Psoas muscle (tissue), 8 donors: ENCODE measurements around the gene HYOU1. TPM values are rescaled to one million over a fixed set of nuclear protein-coding genes. Genes with fewer than 3 reads are reported as not detected.

ENCODE experiments used
- ATAC-seq, 4 donors: fragments of 200-7000 bp; cut with Tn5 transposase; one replicate each; pipeline ENCODE4 v1.9.1; 2020; ENCODE audit warnings: moderate library complexity in 3 of 4, mild to moderate bottlenecking in 2 of 4
- DNase-seq, 2 donors: peaks; one replicate each; pipeline ENCODE4 v3.0.0-alpha.2; 2020
- H3K27ac ChIP-seq: fragments of 200-600 bp; one replicate; pipeline ENCODE4 v1.8.0; 2022
- H3K27me3 ChIP-seq, 3 donors: fragments of 200-600 bp in 1 of 3; one replicate each; pipeline versions ENCODE4 v1.6.1 to v1.8.0; 2013 to 2022; ENCODE audit warnings: low read length in 2 of 3, mild to moderate bottlenecking in 2 of 3, moderate library complexity in 1 of 3; ENCODE audit not compliant: insufficient read depth in 3 of 3
- H3K36me3 ChIP-seq, 2 donors: fragments of 200-600 bp in 1 of 2; one replicate each; pipeline versions ENCODE4 v1.6.1 to v1.8.0; 2013 to 2022; ENCODE audit warnings: low read depth in 1 of 2, mild to moderate bottlenecking in 1 of 2, moderate library complexity in 1 of 2; ENCODE audit not compliant: insufficient read depth in 1 of 2
- H3K4me1 ChIP-seq: fragments of 200-600 bp; one replicate; pipeline ENCODE4 v1.8.0; 2022
- H3K4me3 ChIP-seq: fragments of 200-600 bp; one replicate; pipeline ENCODE4 v1.8.0; 2022; ENCODE audit warnings: mild to moderate bottlenecking
- H3K9me3 ChIP-seq: fragments of 200-600 bp; one replicate; pipeline ENCODE4 v1.8.0; 2022
- WGBS, 3 donors: extraction: QIAGEN DNeasy Blood & Tissue Kit; methylation state at CpG; one replicate each; pipeline versions ENCODE4 v1.1.6 to v1.1.7; 2013; 5-methylcytosine and 5-hydroxymethylcytosine counted together
- intact Hi-C, 2 donors: fragments of 100-400 bp; cut with DNase I; formaldehyde crosslinking; loops; one replicate each; pipeline versions ENCODE4 v1.11.0 to v1.14.2; 2022
- polyA plus RNA-seq, 3 donors: library from polyadenylated mRNA; stranded (reverse); fragments of 200-250 nt; gene quantifications; one replicate each; pipeline ENCODE4 v1.2.3, GENCODE V29; 2013
- total RNA-seq, 4 donors: library from RNA; stranded (reverse); fragmentation: NEBNext Ultra II Directional in 2 of 4; extraction: Animal tissue kit (Norgen Biotek cat#: 25700) in 2 of 4; gene quantifications; one replicate each; pipeline versions ENCODE4 v1.2.1 to v1.2.4, GENCODE V29; 2021 to 2023
- TF ChIP-seq, protein P1 (sequence below): fragments of 200-600 bp; IDR thresholded peaks from one replicate; pipeline ENCODE4 v1.8.0; 2022; ENCODE audit warnings: antibody characterized with exemption
- donor health status: healthy with polysubstance abuse.
- donor health status: DM: no; HTN: no; CAD: no; lungs with moderate emphysema.
- donor health status: Bipolar disorder and iron deficiency.
- donor health status: healthy.
- donor health status: DM: yes; HTN: yes; CAD: no.
- donor health status: DM: no; HTN: no; CAD: no.
- donor health status: DM: no; HTN: no; CAD: no.
- donor health status: DM: yes; HTN: yes; CAD: no.

The HYOU1 gene
- total and polyA plus RNA-seq, 7 donors = 21.2 to 46.2 (median 31.0) TPM

DNA sequence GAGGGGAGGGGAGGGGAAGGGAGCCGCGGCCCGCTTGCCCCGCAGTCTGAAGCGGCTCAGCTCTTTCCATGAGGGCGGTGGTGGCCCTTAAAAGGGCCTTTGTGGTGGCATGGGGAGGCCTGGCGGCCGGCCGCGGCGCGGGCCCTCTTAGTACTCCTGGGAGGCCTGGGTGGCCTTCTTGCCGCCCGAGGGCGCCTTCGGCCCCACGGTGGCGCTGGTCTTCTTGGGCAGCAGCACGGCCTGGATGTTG, 37.7 kb upstream of the HYOU1 start:
- peak; percentile 81 to 90 (median 86) for ATAC-seq
- intact Hi-C loops = no loop called here
- peaks cover 4 to 68% of the 10 kb centered on the region in 2 donors for H3K36me3 ChIP-seq

GRCh38 chr11:119093942-119094815, 37.2 kb upstream of the HYOU1 start:
- peak; percentile 41 to 68 for DNase-seq
- H3K27ac ChIP-seq = peak overlapping the region; percentile 96
- TF ChIP-seq, protein P1, sequence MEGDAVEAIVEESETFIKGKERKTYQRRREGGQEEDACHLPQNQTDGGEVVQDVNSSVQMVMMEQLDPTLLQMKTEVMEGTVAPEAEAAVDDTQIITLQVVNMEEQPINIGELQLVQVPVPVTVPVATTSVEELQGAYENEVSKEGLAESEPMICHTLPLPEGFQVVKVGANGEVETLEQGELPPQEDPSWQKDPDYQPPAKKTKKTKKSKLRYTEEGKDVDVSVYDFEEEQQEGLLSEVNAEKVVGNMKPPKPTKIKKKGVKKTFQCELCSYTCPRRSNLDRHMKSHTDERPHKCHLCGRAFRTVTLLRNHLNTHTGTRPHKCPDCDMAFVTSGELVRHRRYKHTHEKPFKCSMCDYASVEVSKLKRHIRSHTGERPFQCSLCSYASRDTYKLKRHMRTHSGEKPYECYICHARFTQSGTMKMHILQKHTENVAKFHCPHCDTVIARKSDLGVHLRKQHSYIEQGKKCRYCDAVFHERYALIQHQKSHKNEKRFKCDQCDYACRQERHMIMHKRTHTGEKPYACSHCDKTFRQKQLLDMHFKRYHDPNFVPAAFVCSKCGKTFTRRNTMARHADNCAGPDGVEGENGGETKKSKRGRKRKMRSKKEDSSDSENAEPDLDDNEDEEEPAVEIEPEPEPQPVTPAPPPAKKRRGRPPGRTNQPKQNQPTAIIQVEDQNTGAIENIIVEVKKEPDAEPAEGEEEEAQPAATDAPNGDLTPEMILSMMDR = no peak
- WGBS, 3 donors = 0 to 1% (median 0%) methylated on average over 67 to 79 of the region's 81 CpGs
- peaks cover 19% of the 10 kb centered on the region for H3K4me1 ChIP-seq
- peaks cover 4 to 65% of the 10 kb centered on the region in 2 donors for H3K36me3 ChIP-seq
- no peaks in the 10 kb centered on the region for H3K9me3 ChIP-seq
- intact Hi-C loops = no loop called here
- ATAC-seq = peak; percentile 34 to 45 (median 36)
- no peaks in the 10 kb centered on the region for H3K27me3 ChIP-seq
- peak overlapping the region; percentile 90 for H3K4me3 ChIP-seq

More for the DNA sequence above, 37.7 kb upstream of the HYOU1 start:
- 0 to 1% (median 0%) methylated on average over 7 to 19 of the region's 19 CpGs for WGBS, 3 donors
- Histone ChIP-seq H3K27me3 (no peaks in the 10 kb centered on the region), H3K4me1 (peaks cover 19% of the 10 kb centered on the region), H3K9me3 (no peaks in the 10 kb centered on the region), H3K27ac (peak overlapping the region; percentile 96), H3K4me3 (peak overlapping the region; percentile 90)
- DNase-seq = peak; percentile 85 to 94
- TF ChIP-seq, protein P1 = peak; percentile 63

DNA sequence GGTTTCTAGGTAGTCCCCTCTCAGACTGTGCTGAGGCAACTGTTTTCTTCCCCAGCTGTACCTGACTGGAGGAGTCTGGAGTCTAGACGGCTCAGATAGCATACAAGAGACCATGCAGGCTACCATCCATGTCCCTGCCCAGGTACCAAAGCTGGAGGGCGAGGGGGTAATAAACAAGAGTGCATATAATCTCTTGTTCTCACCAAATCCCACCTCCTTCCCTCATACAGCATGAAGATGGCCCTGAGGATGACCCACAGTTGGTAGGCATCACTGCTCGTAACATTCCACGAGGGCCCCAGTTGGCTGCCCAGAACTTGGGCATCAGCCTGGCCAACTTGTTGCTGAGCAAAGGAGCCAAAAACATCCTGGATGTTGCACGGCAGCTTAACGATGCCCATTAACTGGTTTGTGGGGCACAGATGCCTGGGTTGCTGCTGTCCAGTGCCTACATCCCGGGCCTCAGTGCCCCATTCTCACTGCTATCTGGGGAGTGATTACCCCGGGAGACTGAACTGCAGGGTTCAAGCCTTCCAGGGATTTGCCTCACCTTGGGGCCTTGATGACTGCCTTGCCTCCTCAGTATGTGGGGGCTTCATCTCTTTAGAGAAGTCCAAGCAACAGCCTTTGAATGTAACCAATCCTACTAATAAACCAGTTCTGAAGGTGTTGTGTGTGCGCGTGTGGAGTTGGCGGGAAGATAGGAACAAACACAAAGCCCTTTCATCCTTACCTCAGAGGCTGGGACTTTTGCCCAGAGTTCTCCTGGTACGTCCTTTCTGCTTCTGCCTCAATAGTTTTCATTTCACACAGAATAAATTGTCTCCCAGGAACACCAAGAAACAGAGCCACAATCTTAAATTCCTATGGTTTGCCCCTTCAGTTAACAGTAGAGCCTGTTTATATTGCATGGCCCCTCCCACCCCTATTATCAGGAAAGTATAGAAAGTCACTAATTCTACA, 36.2 kb upstream of the HYOU1 start:
- TF ChIP-seq, protein P1 = no peak
- no peaks in the 10 kb centered on the region for H3K27me3 ChIP-seq
- WGBS, 3 donors = 37 to 51% (median 37%) methylated on average over 12 of the region's 12 CpGs
- no peaks in the 10 kb centered on the region for H3K9me3 ChIP-seq
- H3K27ac ChIP-seq = peak overlapping the region; percentile 96
- intact Hi-C loops = no loop called here
- peaks cover 4 to 63% of the 10 kb centered on the region in 2 donors for H3K36me3 ChIP-seq
- peaks cover 19% of the 10 kb centered on the region for H3K4me1 ChIP-seq
- ATAC-seq (no peak), DNase-seq (no peak)
- peak overlapping the region; percentile 90 for H3K4me3 ChIP-seq

GRCh38 chr11:119091966-119092879, 35.2 kb upstream of the HYOU1 start:
- 82 to 84% (median 83%) methylated on average over 13 of the region's 13 CpGs for WGBS, 3 donors
- H3K4me1 ChIP-seq = peaks cover 19% of the 10 kb centered on the region
- ATAC-seq (no peak), DNase-seq (no peak)
- H3K27me3 ChIP-seq = no peaks in the 10 kb centered on the region
- H3K27ac ChIP-seq = no peak overlapping the region
- H3K36me3 ChIP-seq = peaks cover 0 to 54% of the 10 kb centered on the region in 2 donors
- no peak overlapping the region for H3K4me3 ChIP-seq
- no peaks in the 10 kb centered on the region for H3K9me3 ChIP-seq
- intact Hi-C loops = no loop called here
- TF ChIP-seq, protein P1 = no peak
